ENCODE data around the gene STUM.

DNA sequence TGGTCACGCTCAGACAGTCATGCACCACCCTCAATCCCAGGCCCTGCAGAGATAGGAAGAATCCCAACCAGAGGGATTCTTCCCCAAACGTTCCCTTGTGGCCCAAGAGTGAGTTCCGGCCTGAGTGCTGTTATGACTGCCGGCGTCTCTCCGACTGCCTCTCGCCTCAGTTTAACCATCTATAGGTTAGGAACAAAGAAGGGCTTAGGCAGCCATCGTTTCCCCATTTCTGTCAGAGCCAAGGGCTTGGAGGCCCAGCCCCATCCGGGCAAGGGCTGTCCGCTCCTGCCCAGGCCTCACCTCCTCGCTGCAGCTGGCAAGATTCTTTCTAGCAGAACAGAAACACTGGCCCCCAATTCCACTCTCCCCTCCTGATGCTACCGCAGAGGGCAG, 58.7 kb downstream of the STUM start:
- TF ChIP-seq GATA3 (IDR thresholded peaks at IDR 0.05; ENCODE audit: low read depth, low read length) (no peak), GATA2 (IDR thresholded peaks at IDR 0.05; ENCODE audit: low read depth, low read length) (no peak)

All from SH-SY5Y (cell line).